Liver (tissue), 9 donors: ENCODE measurements around the gene MSH3. TPM values are rescaled to one million over a fixed set of nuclear protein-coding genes. Genes with fewer than 3 reads are reported as not detected.

Source experiments
- DNase-seq: peaks from one replicate; pipeline ENCODE4 v3.0.0-alpha.2; 2017; ENCODE audit warnings: low spot score
- H3K27ac ChIP-seq, 2 donors: one replicate each; pipeline ENCODE4 v1.7.0; 2013; ENCODE audit warnings: inconsistent platforms in 2 of 2, low read length in 2 of 2, control low read depth in 1 of 2, low read depth in 1 of 2, mild to moderate bottlenecking in 1 of 2
- H3K27me3 ChIP-seq, 4 donors: one replicate each; pipeline versions ENCODE4 v1.6.1 to v1.7.0; 2013; ENCODE audit warnings: low read length in 3 of 4, inconsistent platforms in 1 of 4, mild to moderate bottlenecking in 1 of 4, moderate library complexity in 1 of 4; ENCODE audit not compliant: control insufficient read depth in 4 of 4, insufficient read depth in 4 of 4
- H3K36me3 ChIP-seq, 4 donors: one replicate each; pipeline versions ENCODE4 v1.6.1 to v1.7.0; 2013; ENCODE audit warnings: low read length in 3 of 4, mild to moderate bottlenecking in 3 of 4, low read depth in 1 of 4, moderate library complexity in 1 of 4; ENCODE audit not compliant: control insufficient read depth in 4 of 4, insufficient read depth in 3 of 4
- H3K4me1 ChIP-seq, 4 donors: one replicate each; pipeline versions ENCODE4 v1.6.1 to v1.7.0; 2013; ENCODE audit warnings: low read length in 3 of 4, mild to moderate bottlenecking in 3 of 4, moderate library complexity in 1 of 4; ENCODE audit not compliant: control insufficient read depth in 4 of 4, insufficient read depth in 4 of 4
- H3K4me3 ChIP-seq, 3 donors: one replicate each; pipeline versions ENCODE4 v1.6.1 to v1.7.0; 2013; ENCODE audit warnings: low read length in 3 of 3, control low read depth in 1 of 3, low read depth in 1 of 3, mild to moderate bottlenecking in 1 of 3
- H3K9ac ChIP-seq, 2 donors: one replicate each; pipeline ENCODE4 v1.7.0; 2013; ENCODE audit warnings: low read length in 2 of 2, mild to moderate bottlenecking in 2 of 2, moderate library complexity in 2 of 2, control low read depth in 1 of 2, low read depth in 1 of 2
- H3K9me3 ChIP-seq, 4 donors: one replicate each; pipeline versions ENCODE4 v1.6.1 to v1.7.0; 2013; ENCODE audit warnings: low read length in 3 of 4; ENCODE audit not compliant: control insufficient read depth in 4 of 4
- EGR1 ChIP-seq, 2 donors: IDR thresholded peaks; 2 replicates each; pipeline ENCODE4 v1.6.1; 2016 to 2018; ENCODE audit warnings: antibody characterized with exemption in 2 of 2, low read depth in 2 of 2
- FOXA1 ChIP-seq: IDR thresholded peaks from 2 replicates; pipeline ENCODE4 v1.6.1; 2016; ENCODE audit warnings: antibody characterized with exemption
- FOXA2 ChIP-seq: IDR thresholded peaks from 2 replicates; pipeline ENCODE4 v1.6.1; 2016; ENCODE audit warnings: antibody characterized with exemption
- HNF4A ChIP-seq, 2 donors: conservative IDR thresholded peaks; 2 replicates each; pipeline ENCODE4 v1.6.1; 2016; ENCODE audit warnings: antibody characterized with exemption in 2 of 2, mild to moderate bottlenecking in 2 of 2
- HNF4G ChIP-seq: IDR thresholded peaks from 2 replicates; pipeline ENCODE4 v1.6.1; 2016; ENCODE audit warnings: antibody characterized with exemption
- JUND ChIP-seq, 2 donors: IDR thresholded peaks; 2 replicates each; pipeline ENCODE4 v1.6.1; 2016; ENCODE audit warnings: antibody characterized with exemption in 2 of 2
- NR2F2 ChIP-seq: IDR thresholded peaks from 2 replicates; pipeline ENCODE4 v1.6.1; 2016; ENCODE audit warnings: antibody characterized with exemption
- RAD21 ChIP-seq, 2 donors: IDR thresholded peaks; 2 replicates each; pipeline ENCODE4 v1.6.1; 2016; ENCODE audit warnings: antibody characterized with exemption in 2 of 2, mild to moderate bottlenecking in 2 of 2
- RXRA ChIP-seq, 2 donors: IDR thresholded peaks; 2 replicates each; pipeline ENCODE4 v1.6.1; 2017 to 2018; ENCODE audit warnings: antibody characterized with exemption in 2 of 2, mild to moderate bottlenecking in 1 of 2
- SP1 ChIP-seq: IDR thresholded peaks from 2 replicates; pipeline ENCODE4 v1.6.1; 2018; ENCODE audit warnings: antibody characterized with exemption, mild to moderate bottlenecking
- TAF1 ChIP-seq: conservative IDR thresholded peaks from 2 replicates; pipeline ENCODE4 v1.6.1; 2016; ENCODE audit warnings: antibody characterized with exemption, mild to moderate bottlenecking
- YY1 ChIP-seq: IDR thresholded peaks from 2 replicates; pipeline ENCODE4 v1.6.1; 2016; ENCODE audit warnings: antibody characterized with exemption, mild to moderate bottlenecking
- WGBS: extraction: QIAGEN DNeasy Blood & Tissue Kit; methylation state at CpG from one replicate; pipeline ENCODE4 v1.1.7; 2013; 5-methylcytosine and 5-hydroxymethylcytosine counted together
- polyA plus RNA-seq, 2 donors: library from polyadenylated mRNA; stranded (reverse) in 1 of 2; unstranded in 1 of 2; fragments of 200-250 nt in 1 of 2; fragments of >200 nt in 1 of 2; fragmentation: Nextera tagmentation in 1 of 2; extraction: Ambion mirVana in 1 of 2; gene quantifications; one replicate each; pipeline versions ENCODE4 v1.2.1 to v1.2.3, GENCODE V29; 2013 to 2015
- total RNA-seq, 2 donors: library from RNA; depleted of rRNA; stranded (reverse); fragments of >200 nt; gene quantifications; one replicate each; pipeline ENCODE4 v1.2.3, GENCODE V29; 2014
- TF ChIP-seq, protein P1 (sequence below): IDR thresholded peaks from 2 replicates; pipeline ENCODE4 v1.6.1; 2016; ENCODE audit warnings: antibody characterized with exemption
- TF ChIP-seq, protein P2 (sequence below): IDR thresholded peaks from 2 replicates; pipeline ENCODE4 v1.6.1; 2016; ENCODE audit warnings: antibody characterized with exemption, mild to moderate bottlenecking
- TF ChIP-seq, protein P3 (sequence below): fragments of 150-350 bp; IDR thresholded peaks from 2 replicates; pipeline ENCODE4 v1.5.1; 2017; ENCODE audit warnings: improper control_type of control experiment, low read depth, low read length; ENCODE audit not compliant: missing input control
- TF ChIP-seq, protein P4 (sequence below): IDR thresholded peaks from 2 replicates; pipeline ENCODE4 v1.6.1; 2016; ENCODE audit warnings: antibody characterized with exemption
- donor health status: healthy.
- donor health status: healthy.
- donor health status: healthy.
- donor health status: healthy.
- donor health status: healthy.

Gene MSH3
- total and polyA plus RNA-seq, 4 donors = 3.0 to 19.1 (median 7.9) TPM

DNA sequence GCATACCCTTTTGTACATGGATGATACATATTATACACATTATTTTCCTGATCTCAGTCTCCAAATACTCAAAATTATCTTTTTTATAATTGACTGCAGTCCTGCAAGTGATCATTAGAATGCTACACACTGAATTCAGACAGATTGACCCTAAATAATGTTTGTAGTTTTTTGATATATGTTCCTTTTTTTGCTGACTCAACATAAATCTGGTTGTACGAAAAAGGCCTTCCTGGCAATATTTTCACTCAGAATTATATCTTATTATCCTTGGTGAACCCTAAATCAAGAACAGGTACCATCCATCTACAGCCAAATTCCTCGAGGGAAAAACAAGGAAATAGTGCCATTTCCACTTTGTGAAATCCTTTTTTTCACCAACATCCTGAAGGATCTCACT lies 200.1 kb downstream of the MSH3 start:
- Histone ChIP-seq H3K9me3 (peaks cover 0 to 5% (median under 1%) of the 10 kb centered on the region in 4 donors), H3K27me3 (no peaks in the 10 kb centered on the region), H3K27ac (no peak overlapping the region), H3K4me3 (no peak overlapping the region), H3K36me3 (peaks cover 2 to 20% (median 11%) of the 10 kb centered on the region in 4 donors), H3K4me1 (no peaks in the 10 kb centered on the region), H3K9ac (no peak overlapping the region)
- TF ChIP-seq RXRA (IDR thresholded peaks at IDR 0.05) (no peak), NR2F2 (no peak), FOXA1 (no peak), EGR1 (IDR thresholded peaks at IDR 0.05; ENCODE audit: low read depth in 2 of 2) (no peak), YY1 (no peak), TAF1 (no peak), HNF4A (conservative IDR thresholded peaks at IDR 0.05) (no peak), JUND (IDR thresholded peaks at IDR 0.05) (no peak), FOXA2 (no peak), SP1 (no peak), RAD21 (IDR thresholded peaks at IDR 0.05) (no peak)
- TF ChIP-seq, protein P1, sequence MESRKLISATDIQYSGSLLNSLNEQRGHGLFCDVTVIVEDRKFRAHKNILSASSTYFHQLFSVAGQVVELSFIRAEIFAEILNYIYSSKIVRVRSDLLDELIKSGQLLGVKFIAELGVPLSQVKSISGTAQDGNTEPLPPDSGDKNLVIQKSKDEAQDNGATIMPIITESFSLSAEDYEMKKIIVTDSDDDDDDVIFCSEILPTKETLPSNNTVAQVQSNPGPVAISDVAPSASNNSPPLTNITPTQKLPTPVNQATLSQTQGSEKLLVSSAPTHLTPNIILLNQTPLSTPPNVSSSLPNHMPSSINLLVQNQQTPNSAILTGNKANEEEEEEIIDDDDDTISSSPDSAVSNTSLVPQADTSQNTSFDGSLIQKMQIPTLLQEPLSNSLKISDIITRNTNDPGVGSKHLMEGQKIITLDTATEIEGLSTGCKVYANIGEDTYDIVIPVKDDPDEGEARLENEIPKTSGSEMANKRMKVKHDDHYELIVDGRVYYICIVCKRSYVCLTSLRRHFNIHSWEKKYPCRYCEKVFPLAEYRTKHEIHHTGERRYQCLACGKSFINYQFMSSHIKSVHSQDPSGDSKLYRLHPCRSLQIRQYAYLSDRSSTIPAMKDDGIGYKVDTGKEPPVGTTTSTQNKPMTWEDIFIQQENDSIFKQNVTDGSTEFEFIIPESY = no peak
- TF ChIP-seq, protein P2, sequence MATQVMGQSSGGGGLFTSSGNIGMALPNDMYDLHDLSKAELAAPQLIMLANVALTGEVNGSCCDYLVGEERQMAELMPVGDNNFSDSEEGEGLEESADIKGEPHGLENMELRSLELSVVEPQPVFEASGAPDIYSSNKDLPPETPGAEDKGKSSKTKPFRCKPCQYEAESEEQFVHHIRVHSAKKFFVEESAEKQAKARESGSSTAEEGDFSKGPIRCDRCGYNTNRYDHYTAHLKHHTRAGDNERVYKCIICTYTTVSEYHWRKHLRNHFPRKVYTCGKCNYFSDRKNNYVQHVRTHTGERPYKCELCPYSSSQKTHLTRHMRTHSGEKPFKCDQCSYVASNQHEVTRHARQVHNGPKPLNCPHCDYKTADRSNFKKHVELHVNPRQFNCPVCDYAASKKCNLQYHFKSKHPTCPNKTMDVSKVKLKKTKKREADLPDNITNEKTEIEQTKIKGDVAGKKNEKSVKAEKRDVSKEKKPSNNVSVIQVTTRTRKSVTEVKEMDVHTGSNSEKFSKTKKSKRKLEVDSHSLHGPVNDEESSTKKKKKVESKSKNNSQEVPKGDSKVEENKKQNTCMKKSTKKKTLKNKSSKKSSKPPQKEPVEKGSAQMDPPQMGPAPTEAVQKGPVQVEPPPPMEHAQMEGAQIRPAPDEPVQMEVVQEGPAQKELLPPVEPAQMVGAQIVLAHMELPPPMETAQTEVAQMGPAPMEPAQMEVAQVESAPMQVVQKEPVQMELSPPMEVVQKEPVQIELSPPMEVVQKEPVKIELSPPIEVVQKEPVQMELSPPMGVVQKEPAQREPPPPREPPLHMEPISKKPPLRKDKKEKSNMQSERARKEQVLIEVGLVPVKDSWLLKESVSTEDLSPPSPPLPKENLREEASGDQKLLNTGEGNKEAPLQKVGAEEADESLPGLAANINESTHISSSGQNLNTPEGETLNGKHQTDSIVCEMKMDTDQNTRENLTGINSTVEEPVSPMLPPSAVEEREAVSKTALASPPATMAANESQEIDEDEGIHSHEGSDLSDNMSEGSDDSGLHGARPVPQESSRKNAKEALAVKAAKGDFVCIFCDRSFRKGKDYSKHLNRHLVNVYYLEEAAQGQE = no peak
- WGBS = 95% methylated on average over 2 of the region's 2 CpGs
- DNase-seq = no peak

DNA sequence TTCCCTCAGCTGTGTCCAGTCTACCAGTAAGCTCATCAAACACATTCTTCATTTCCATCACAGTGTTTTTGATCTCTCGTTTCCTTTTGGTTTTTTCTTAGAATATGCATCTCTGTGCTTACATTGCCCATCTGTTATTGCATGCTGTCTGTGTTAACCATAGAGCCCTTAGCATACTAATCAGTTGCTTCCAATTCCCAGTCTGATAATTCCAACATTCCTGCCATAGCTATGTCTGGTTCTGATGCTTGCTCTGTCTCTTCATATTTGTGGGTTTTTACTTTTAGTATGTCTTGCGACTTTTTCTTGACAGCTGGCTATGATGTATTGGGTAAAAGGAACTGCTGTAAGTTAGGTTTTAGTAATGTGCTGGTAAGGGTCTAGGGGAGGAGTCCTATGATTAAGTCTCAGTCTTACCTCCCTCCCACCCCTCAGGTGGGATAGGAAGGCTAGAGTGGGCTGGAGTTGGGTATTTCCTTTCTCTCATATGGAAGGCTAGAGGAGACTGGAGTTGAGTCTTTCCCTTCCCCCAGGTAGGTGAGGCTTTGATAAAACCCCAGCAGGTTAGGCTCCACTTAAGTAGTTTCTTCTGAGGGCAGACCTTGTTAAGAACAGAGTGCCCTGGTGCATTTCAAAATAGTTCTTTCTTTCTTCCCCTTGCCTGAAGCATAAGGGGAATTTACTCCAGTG lies 206.6 kb downstream of the MSH3 start:
- no peaks in the 10 kb centered on the region for H3K9me3 ChIP-seq
- H3K9ac ChIP-seq = no peak overlapping the region
- WGBS = 90% methylated on average over 2 of the region's 2 CpGs
- H3K36me3 ChIP-seq = peaks cover 0 to 10% (median 4%) of the 10 kb centered on the region in 4 donors
- no peaks in the 10 kb centered on the region for H3K27me3 ChIP-seq
- H3K4me1 ChIP-seq = no peaks in the 10 kb centered on the region
- H3K4me3 ChIP-seq = no peak overlapping the region
- no peak overlapping the region for H3K27ac ChIP-seq
- no peak for TF ChIP-seq JUND (IDR thresholded peaks at IDR 0.05)
- TF ChIP-seq HNF4G = no peak
- TF ChIP-seq FOXA1 = no peak
- TF ChIP-seq, protein P3, sequence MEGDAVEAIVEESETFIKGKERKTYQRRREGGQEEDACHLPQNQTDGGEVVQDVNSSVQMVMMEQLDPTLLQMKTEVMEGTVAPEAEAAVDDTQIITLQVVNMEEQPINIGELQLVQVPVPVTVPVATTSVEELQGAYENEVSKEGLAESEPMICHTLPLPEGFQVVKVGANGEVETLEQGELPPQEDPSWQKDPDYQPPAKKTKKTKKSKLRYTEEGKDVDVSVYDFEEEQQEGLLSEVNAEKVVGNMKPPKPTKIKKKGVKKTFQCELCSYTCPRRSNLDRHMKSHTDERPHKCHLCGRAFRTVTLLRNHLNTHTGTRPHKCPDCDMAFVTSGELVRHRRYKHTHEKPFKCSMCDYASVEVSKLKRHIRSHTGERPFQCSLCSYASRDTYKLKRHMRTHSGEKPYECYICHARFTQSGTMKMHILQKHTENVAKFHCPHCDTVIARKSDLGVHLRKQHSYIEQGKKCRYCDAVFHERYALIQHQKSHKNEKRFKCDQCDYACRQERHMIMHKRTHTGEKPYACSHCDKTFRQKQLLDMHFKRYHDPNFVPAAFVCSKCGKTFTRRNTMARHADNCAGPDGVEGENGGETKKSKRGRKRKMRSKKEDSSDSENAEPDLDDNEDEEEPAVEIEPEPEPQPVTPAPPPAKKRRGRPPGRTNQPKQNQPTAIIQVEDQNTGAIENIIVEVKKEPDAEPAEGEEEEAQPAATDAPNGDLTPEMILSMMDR = no peak
- no peak for TF ChIP-seq RAD21 (IDR thresholded peaks at IDR 0.05)
- TF ChIP-seq RXRA (IDR thresholded peaks at IDR 0.05) = no peak
- no peak for TF ChIP-seq YY1
- TF ChIP-seq, protein P1 = no peak
- TF ChIP-seq, protein P4, sequence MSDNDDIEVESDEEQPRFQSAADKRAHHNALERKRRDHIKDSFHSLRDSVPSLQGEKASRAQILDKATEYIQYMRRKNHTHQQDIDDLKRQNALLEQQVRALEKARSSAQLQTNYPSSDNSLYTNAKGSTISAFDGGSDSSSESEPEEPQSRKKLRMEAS = no peak
- TF ChIP-seq NR2F2 = no peak
- TF ChIP-seq SP1 = no peak
- no peak for DNase-seq
